BLaER1 (cell line): ENCODE data around the gene PRSS33.

Source experiments
- H3K27ac ChIP-seq: shearing (Covaris generic); formaldehyde crosslinking; 2 replicates; pipeline ENCODE4 v1.8.1; 2022
- H3K27me3 ChIP-seq: shearing (Covaris generic); formaldehyde crosslinking; 2 replicates; pipeline ENCODE4 v1.8.1; 2022
- H3K36me3 ChIP-seq: shearing (Covaris generic); formaldehyde crosslinking; 2 replicates; pipeline ENCODE4 v1.8.1; 2022
- H3K4me1 ChIP-seq: shearing (Covaris generic); formaldehyde crosslinking; 2 replicates; pipeline ENCODE4 v1.8.1; 2022
- H3K4me2 ChIP-seq: shearing (Covaris generic); formaldehyde crosslinking; 2 replicates; pipeline ENCODE4 v1.8.1; 2022
- H3K4me3 ChIP-seq: shearing (Covaris generic); formaldehyde crosslinking; 2 replicates; pipeline ENCODE4 v1.8.1; 2022
- H3K9ac ChIP-seq: shearing (Covaris generic); formaldehyde crosslinking; 2 replicates; pipeline ENCODE4 v1.8.1; 2022
- H3K9me3 ChIP-seq: shearing (Covaris generic); formaldehyde crosslinking; 2 replicates; pipeline ENCODE4 v1.8.1; 2022
- H4K20me1 ChIP-seq: shearing (Covaris generic); formaldehyde crosslinking; 2 replicates; pipeline ENCODE4 v1.8.1; 2022
- Cebpa-rat ChIP-seq: shearing (Covaris generic); IDR thresholded peaks from 2 replicates; pipeline ENCODE4 v1.8.1; 2022

PRSS33 gene

DNA sequence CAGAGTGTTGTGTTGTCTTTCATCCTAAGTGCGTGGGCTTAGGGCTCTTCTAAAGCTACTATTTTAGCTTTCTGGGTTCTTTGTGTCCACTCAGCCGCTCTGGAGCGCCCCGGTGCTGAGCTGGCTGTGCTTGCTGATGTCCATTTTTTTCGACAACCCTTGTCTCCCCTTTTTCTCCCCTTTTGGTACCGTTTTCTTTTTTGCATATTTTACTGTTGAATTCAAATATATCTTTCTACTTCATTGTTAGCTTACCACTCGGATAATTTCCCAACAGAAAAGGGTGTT is 33.7 kb downstream of the PRSS33 start:
- Histone ChIP-seq H3K4me1 (peaks cover 40% of the 10 kb centered on the region), H3K9me3 (no peaks in the 10 kb centered on the region), H3K4me2 (peak overlapping the region; percentile 93), H3K36me3 (peaks cover 51% of the 10 kb centered on the region), H4K20me1 (peaks cover 58% of the 10 kb centered on the region), H3K27me3 (no peaks in the 10 kb centered on the region), H3K4me3 (peak overlapping the region; percentile 84), H3K9ac (peak overlapping the region; percentile 97), H3K27ac (peak overlapping the region; percentile 98)
- no peak for TF ChIP-seq Cebpa-rat

DNA sequence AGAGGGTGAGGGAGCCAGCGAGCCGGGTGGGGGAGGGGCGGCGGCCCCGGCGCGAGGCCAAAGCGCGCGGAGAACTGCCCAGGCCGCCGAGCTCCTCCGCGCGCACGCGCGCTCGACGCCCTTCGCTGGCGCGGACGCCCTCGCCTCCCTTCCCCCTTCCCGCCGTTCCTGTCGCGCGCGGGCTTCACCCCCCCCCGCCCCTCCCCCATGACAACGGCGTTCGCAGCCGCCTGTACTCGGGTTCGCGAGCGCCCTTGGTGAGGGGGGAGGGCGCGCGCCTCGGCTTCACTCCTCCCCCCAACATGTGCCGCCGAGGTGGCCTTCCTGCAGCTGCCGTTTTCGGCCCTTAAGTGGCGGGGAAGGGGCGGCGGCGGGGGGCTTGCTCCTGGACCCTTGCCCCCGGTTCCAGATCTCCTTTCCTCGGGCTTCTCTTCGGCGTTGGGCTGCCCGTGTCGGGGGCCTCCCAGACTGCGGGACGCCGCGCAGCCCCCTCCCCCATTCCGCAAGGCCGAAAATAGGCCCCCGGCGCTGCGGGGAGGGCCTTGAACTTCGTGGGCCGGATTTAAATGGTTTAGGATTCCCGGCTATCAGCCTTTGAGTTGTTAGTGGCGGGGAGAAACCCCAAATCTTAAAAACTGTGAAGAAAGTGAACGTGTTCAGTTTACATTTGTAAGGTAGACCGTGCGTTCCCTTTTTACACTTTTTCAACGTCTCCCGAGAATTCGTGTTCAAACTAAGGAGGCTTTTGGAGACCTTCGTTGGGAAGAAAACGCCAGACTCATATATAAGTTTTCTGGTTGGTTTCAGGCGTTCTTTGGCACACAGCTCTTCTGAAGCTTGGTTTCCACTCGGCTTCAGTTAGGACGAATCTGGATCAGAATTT is 34.3 kb downstream of the PRSS33 start:
- no peak for TF ChIP-seq Cebpa-rat
- no peaks in the 10 kb centered on the region for H3K27me3 ChIP-seq
- H4K20me1 ChIP-seq = peaks cover 52% of the 10 kb centered on the region
- H3K9ac ChIP-seq = peak overlapping the region; percentile 97
- peaks cover 40% of the 10 kb centered on the region for H3K4me1 ChIP-seq
- H3K4me2 ChIP-seq = peak overlapping the region; percentile 93
- no peaks in the 10 kb centered on the region for H3K9me3 ChIP-seq
- peak overlapping the region; percentile 84 for H3K4me3 ChIP-seq
- peaks cover 45% of the 10 kb centered on the region for H3K36me3 ChIP-seq
- peak overlapping the region; percentile 98 for H3K27ac ChIP-seq

DNA sequence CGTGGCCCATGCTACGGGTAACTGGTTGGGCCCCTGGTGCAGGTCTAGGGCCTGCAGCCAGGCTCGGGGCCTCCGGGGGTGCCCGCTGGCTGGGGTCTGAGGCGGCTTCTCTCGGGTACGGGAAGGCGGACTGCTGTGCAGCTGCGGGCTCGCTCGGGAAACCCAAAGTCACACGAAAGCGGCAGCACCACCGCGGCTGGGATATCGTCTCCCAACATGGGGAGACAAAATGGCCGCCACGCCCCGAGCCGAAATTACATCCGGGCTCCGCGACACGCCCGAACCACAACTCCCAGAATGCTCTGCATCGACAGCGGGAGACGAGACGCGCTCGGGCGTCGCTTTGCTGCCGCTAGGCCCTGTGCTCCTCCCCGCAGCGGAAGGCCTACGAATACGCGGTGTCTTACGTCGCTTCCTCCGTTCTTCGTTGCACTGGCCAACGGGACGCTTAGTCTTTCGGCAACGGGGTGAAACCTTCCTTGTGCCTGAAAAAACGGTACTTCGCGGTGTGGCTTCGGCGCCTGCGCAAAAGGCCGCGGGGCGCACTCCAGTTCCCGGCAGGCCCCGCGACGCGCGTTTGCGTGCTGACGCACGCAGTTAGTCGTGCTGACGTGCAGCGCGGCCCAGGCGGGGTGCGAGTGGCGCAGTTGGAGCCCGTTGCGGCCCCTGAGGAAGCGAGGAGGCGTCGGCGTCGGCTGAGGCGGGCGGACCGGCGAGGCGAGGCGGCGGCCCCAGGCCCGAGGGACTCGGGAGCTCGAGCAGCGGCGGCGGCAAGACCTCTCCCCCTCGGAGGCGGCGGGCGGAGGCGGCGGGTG is 35.1 kb downstream of the PRSS33 start, which contains the start of gene SRRM2:
Gene SRRM2 (plus strand): TSS at position 604 of the 815 bp plus-strand sequence. CDS start 3,727 bp downstream, outside the sequence.
- peak within 1 kb of the TSS; percentile 97 for H3K9ac ChIP-seq
- H3K4me1 ChIP-seq = peaks cover 40% of the 10 kb centered on the region
- TF ChIP-seq Cebpa-rat = no peak
- H4K20me1 ChIP-seq = peaks cover 43% of the 10 kb centered on the region
- peaks cover 37% of the 10 kb centered on the region for H3K36me3 ChIP-seq
- peak within 1 kb of the TSS; percentile 93 for H3K4me2 ChIP-seq
- peak within 1 kb of the TSS; percentile 84 for H3K4me3 ChIP-seq
- H3K27me3 ChIP-seq = no peaks in the 10 kb centered on the region
- H3K9me3 ChIP-seq = no peaks in the 10 kb centered on the region
- peak within 1 kb of the TSS; percentile 98 for H3K27ac ChIP-seq

DNA sequence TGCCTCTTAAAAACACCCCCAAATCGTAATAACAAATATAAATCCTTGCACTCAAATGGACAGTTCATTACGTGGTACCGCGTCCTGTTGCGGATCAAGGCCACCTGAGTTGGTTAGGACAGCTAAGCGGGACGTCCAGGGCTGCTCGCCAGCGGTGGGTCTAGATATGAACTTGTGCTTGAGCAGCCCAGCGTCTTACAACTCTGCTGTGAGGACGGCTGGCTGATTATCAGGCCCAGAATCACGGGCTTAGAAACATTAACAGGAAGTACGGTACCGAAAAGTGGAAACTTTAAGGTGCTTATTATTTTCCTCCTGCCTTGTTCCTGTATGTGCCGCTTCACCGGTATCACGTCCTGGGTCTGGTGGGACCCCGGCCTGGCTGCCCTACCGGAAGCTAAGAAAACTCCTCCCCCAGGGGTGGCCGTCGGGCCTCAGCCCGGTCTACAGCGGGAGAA is 35.8 kb downstream of the PRSS33 start:
- no peak for TF ChIP-seq Cebpa-rat
- Histone ChIP-seq H3K27me3 (no peaks in the 10 kb centered on the region), H3K4me1 (peaks cover 40% of the 10 kb centered on the region), H3K9me3 (no peaks in the 10 kb centered on the region), H3K36me3 (peaks cover 31% of the 10 kb centered on the region), H3K4me3 (peak overlapping the region; percentile 84), H3K27ac (peak overlapping the region; percentile 98), H3K4me2 (peak overlapping the region; percentile 93), H3K9ac (peak overlapping the region; percentile 97), H4K20me1 (peaks cover 37% of the 10 kb centered on the region)

DNA sequence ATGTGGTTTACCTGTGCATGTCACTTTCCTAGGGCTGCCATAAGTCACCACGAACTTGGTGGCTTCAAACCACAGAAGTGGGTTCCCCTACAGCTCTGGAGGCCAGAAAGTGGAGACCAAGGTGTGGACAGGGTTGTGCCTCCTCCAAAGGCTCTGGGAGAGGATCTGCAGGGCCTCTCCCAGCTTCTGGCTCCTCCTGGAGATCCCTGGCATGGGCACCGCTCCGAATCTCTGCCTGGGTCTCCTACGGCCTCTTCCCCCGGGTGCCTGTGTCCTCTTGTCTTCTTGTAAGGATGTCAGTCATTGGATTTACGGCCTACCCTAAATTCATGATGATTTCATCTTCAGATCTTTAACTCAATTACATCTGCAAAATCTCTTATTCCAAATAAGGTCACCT is 37.4 kb downstream of the PRSS33 start:
- Histone ChIP-seq H3K36me3 (0 out of 2 replicates have a peak, but pooled peaks cover 14% of the 10 kb centered on the region), H3K9ac (no peak overlapping the region), H3K4me1 (peaks cover 25% of the 10 kb centered on the region), H3K27me3 (no peaks in the 10 kb centered on the region), H4K20me1 (peaks cover 20% of the 10 kb centered on the region), H3K4me3 (no peak overlapping the region), H3K9me3 (no peaks in the 10 kb centered on the region), H3K27ac (no peak overlapping the region), H3K4me2 (no peak overlapping the region)
- no peak for TF ChIP-seq Cebpa-rat

DNA sequence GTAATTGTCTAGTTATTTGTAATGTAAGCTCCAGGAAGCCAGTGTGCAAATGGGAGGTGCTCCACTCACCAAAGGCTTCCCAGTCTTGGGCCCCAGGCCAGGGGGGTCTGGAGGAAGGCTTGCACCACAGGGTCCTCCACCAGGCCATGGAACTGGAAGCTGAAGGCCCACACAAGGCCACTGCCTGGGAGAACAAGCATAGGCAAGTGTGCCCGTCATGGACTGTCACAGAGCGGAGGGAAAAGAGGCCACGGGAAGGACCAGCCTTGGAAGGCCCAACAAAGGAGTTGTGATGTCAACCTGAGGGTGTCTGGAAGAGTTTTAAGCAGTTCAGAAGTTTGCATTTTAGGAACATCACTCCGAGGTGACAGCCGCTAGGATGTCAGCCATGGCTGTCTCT is 37.9 kb downstream of the PRSS33 start:
- Histone ChIP-seq H3K4me3 (no peak overlapping the region), H3K9ac (no peak overlapping the region), H3K27ac (no peak overlapping the region), H3K36me3 (0 out of 2 replicates have a peak, but pooled peaks cover 13% of the 10 kb centered on the region), H3K4me1 (peaks cover 21% of the 10 kb centered on the region), H3K9me3 (no peaks in the 10 kb centered on the region), H3K4me2 (no peak overlapping the region), H4K20me1 (peaks cover 16% of the 10 kb centered on the region), H3K27me3 (no peaks in the 10 kb centered on the region)
- no peak for TF ChIP-seq Cebpa-rat

DNA sequence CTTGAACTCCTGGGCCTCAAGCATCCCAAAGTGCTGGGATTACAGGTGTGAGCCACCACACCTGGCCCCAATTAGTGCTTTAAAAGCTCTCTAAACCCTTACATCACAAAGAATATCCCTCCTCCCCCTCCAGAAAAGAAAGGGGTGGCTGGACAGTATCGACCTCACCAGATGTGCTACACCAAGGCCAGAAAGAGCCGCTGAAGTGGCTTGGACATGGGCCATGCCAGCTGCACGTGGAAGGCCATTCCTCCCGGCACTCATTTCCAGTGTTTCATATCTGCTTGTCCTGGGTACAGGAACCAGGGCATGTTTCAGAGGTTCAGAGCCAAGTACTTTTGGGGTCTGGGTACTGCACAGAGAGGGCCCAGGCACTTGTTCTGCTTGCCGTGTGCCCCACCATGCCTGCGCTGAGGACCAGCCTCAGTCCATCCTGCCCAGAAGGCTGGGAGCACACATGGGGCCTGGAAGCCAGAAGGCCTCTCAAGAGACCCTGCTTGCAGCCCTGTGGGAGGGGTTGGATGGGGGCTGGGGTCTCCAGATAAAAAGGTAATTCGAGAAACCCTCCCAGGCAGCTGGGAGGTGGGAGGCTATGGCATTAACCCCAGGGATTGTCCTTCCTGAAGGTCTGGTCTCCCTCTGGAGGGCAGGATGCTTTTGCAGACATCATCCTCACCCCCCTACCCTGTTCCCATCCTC is 38.5 kb downstream of the PRSS33 start:
- Histone ChIP-seq H3K4me3 (no peak overlapping the region), H3K27ac (no peak overlapping the region), H3K4me2 (no peak overlapping the region), H3K4me1 (peaks cover 15% of the 10 kb centered on the region), H4K20me1 (peaks cover 10% of the 10 kb centered on the region), H3K9me3 (no peaks in the 10 kb centered on the region), H3K9ac (no peak overlapping the region), H3K27me3 (no peaks in the 10 kb centered on the region), H3K36me3 (0 out of 2 replicates have a peak, but pooled peaks cover 13% of the 10 kb centered on the region)
- TF ChIP-seq Cebpa-rat = no peak

DNA sequence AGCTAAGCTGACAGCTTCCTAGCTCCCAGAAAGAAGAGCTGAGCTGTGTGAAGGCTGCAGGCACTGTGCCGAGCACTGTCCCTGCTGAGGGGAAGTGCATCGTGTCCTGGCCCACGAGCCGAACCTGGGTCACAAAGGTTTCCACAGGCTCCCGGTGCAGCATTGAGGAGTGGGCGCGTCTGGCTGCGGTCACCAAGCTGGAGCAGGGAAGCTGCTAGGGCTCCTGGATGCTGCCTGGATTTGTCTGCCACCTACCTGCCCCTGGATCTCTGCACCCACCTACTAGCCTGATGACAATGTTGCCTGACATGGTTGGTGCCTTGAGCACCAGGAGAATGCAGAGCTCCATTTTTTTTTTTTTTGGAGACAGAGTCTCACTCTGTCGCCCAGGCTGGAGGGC is 41.4 kb downstream of the PRSS33 start:
- 0 out of 2 replicates have a peak overlapping the region, but pooled peaks have one; percentile 10 for H3K9ac ChIP-seq
- no peaks in the 10 kb centered on the region for H4K20me1 ChIP-seq
- H3K36me3 ChIP-seq = 0 out of 2 replicates have a peak, but pooled peaks cover 13% of the 10 kb centered on the region
- H3K4me3 ChIP-seq = no peak overlapping the region
- no peaks in the 10 kb centered on the region for H3K27me3 ChIP-seq
- TF ChIP-seq Cebpa-rat = no peak
- H3K9me3 ChIP-seq = no peaks in the 10 kb centered on the region
- peaks cover 5% of the 10 kb centered on the region for H3K4me1 ChIP-seq
- H3K4me2 ChIP-seq = no peak overlapping the region
- no peak overlapping the region for H3K27ac ChIP-seq
